GM19328 (cell line): ENCODE data around the gene CTNNA3.

Experiments
- ATAC-seq: cut with Tn5 transposase; IDR thresholded peaks from one replicate; pipeline ENCODE4 v1.9.1; 2021; ENCODE audit warnings: mild to moderate bottlenecking, moderate library complexity; ENCODE audit not compliant: unreplicated experiment

Gene CTNNA3

DNA sequence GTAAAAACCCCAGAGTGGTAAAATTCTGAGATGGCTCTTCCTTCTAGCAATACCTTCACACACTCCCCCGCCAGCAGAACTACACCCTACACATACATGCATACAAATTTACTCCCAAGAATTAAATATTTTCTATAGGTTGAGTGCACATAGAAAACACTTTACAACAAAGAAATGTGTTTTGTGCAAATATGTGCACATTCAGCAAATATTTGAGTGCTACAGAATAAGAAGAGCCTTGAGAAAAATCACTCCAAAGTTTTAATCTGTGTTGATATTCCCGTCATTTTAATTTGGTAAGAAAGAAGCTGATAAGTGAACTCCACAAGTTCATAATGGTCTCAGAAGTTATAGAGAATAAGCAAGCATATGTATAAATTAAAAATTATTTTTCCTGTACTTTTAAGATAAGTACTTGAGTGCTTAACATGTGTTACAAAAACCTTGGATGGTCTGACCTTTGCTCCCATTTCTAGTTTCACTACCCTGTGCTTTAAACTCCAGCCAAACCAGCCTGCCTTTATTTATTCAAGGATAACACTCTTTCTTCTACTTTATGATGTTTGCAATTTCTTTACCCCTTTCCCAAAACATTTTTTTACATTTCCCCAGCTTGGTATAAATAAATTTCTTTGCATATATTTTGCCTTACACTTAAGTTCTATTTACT is 1503.7 kb downstream of the CTNNA3 start:
- no peak for ATAC-seq

GRCh38 chr10:66190413-66190812 is 1505.6 kb downstream of the CTNNA3 start:
- ATAC-seq: no peak

- no peak for ATAC-seq
Observed at GRCh38 chr10:66189271-66189670, 1506.7 kb downstream of the CTNNA3 start.

GRCh38 chr10:66187053-66187733 is 1508.8 kb downstream of the CTNNA3 start:
- ATAC-seq: no peak

- no peak for ATAC-seq
Observed at GRCh38 chr10:66183028-66183427, 1513.0 kb downstream of the CTNNA3 start.

- peak; percentile 57 for ATAC-seq
Observed at GRCh38 chr10:66180581-66181318, 1515.2 kb downstream of the CTNNA3 start.

- no peak for ATAC-seq
Observed at GRCh38 chr10:66180021-66180420, 1516.0 kb downstream of the CTNNA3 start.

DNA sequence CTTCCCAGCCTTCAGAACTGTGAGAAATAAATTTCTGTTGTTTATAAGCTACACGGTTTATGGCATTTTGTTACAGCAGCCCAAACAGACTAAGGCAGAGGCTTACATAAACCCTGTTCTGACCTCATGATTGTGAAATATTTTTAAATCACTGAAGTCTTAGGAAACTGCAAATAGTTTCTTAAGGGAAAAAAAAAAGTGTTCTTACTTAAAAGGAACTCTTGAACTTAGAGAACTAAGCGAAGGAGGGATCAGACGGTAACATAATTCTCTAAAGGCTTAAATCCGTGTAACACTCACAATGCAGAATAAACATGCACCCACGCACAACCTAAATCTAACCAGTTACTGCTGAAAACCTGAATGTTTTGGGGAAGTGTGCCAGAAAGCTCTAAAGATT is 1519.2 kb downstream of the CTNNA3 start:
- ATAC-seq: no peak

DNA sequence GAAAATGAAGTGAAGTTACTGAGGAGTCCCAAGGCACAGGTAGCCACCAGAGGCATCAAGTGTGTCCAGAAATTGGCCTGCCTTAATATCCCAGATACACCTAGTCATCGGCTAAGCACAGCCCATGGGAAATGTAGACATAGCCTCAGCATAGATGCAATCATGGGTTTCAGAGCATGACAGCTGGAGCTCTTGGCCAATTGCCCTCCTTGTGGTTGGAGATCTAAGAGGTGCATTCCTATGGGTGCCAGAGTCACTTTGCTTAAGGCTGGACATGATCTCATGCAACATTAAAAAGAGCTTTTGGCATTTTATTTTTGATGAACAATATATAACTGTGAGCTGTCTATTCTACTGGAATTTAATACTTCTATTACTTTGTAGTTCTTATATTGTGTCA is 1528.2 kb downstream of the CTNNA3 start:
- no peak for ATAC-seq

DNA sequence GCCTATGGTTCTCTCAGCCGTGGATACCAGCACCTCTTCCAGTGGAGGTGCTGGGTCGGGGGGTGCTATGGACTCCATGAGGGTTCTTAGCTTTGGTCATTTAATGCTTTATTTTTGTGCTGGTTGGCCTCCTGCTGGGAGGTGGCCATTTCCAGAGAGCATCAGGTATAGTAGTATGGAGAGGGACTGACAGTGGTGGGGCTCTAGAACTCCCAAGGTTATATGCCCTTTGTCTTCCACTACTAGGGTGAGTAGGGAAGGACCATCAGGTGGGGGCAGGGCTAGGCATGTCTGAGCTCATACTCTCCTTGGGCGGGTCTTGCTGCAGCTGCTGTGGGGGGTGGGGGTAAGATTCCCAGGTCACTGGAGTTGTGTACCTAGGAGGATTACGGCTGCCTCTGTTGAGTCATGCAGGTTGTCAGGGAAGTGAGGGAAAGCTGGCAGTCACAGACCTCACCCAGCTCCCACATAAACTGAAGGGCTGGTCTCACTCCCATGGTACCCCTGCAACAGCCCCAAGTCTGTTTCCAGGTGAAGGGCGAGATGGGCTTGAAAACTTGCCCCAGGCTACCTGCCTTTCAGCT is 1533.3 kb downstream of the CTNNA3 start:
- no peak for ATAC-seq

DNA sequence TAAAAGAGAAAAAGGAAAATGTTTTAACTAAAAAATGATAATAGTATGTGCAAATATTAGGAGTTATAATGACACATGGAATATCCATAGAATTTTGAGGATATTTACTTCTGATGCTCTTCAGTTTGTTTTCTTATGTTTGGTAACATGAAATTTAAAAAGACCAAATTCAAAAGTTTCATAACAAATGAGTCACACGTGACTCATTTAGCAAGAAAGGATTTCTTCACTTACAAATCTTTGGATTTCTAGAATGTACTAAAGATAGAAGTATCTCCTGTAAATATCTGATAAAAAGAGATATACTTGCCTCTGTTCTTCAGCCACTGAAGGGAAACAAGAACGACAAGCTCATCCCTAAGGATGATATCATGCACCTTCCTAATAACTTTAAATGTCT is 1544.6 kb downstream of the CTNNA3 start:
- no peak for ATAC-seq

DNA sequence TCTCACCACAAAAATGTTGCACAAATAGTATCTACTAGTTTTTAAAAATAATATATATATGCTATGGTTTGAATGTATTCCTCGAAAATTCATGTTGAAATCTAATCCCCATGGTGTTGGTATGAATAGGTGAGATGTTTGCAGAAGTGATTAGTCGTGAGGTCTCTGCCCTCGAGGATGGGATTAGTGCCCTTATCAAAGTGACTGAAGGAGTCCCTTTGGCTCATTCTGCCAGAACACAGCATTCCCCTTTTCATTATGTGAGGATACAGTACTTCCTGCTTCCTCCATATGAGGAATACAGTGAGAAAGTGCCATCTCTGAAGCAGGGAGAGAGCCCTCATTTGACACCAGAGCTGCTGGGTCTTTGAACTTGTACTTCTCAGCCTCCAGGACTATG is 1547.7 kb downstream of the CTNNA3 start:
- ATAC-seq: no peak

DNA sequence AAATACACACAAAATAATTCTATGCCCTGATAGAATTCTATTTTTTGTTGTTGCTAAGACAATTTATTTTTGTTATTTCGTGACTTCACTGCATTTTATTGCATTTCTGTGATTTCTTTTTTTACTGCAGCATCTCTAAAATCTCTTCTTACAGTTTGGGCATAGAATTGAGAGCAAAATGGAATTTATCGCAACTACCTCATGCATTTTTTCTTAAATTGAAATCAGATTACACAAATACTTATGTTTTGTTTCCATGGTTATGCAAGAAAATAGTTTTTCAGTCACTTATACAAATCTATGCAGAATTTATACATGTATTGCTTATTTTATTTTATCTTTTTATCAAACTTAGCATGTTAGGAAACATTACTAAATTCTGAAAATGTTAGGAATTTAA is 1552.0 kb downstream of the CTNNA3 start:
- ATAC-seq: no peak

DNA sequence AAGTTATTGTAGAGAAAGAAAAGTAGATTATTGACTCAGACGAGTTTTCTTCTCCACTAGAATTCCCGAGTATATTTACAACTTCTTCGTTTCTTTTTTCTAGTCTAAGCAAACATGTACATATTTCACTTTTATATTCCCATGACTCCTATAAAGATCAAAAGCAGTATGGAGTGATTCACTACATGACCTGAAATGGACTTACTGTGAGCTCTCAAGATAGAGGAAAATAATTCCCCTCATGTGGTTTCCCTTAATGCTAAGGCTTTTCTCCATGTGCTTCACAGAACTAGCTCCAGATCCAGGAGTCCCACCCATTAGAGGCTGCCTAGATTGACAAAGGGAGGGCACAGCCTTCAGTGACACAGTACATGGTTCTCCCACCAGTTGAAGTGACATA is 1593.2 kb downstream of the CTNNA3 start:
- no peak for ATAC-seq

GRCh38 chr10:66098595-66099480 is 1597.2 kb downstream of the CTNNA3 start:
- no peak for ATAC-seq

GRCh38 chr10:66095610-66096009 is 1600.4 kb downstream of the CTNNA3 start:
- ATAC-seq: no peak

DNA sequence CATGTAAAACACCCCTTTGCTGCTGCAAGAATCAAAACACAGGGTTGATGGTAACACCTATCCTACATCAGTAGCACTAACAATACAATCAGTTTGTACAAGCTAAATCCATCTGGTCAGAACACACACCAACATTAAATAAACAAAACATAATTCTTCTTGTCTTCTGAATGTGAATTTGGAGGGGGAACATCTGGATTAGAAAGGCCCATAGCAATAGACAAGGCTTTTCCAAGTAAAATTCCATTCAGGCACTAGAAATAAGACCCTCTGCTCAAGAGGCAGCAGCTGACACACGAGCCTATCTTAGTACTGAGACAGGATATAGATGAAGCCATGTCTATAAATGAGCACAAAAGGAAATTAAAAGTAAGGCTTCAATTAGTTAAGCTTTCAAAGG is 1610.1 kb downstream of the CTNNA3 start:
- no peak for ATAC-seq

- no peak for ATAC-seq
Observed at GRCh38 chr10:66071907-66072306, 1624.1 kb downstream of the CTNNA3 start.

DNA sequence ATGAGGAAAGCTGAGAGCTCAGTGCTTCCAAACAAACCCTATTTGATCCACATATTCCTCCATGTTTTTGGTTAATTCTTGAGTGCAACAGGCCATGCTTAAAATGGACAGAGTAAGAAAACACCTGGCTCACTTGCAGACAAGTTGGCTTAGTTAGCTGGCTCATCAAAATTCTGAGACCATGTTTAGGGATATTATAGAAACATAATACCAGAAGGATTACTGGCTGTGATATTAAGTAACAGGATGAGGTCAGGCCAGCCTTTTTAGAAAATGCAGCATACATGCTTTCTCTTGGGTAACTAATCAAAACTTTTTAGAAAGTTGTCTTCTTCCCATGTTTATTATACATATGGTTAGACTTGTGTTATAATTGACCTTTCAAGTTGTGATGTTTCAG is 1637.4 kb downstream of the CTNNA3 start:
- ATAC-seq: no peak

DNA sequence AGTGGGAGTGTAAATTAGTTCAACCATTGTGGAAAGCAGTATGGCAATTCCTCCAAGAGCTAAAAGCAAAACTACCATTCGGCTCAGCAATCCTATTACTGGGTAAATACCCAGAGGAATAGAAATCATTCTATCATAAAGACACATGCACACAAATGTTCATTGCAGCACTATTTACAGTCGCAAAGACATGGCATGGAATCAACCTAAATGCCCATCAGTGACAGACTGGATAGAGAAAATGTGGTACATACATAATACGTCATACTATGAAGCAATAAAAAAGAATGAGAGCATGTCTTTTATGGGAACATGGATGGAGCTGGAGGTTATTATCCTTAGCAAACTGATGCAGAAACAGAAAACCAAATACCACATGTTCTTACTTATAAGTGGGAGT is 1646.7 kb downstream of the CTNNA3 start:
- no peak for ATAC-seq

DNA sequence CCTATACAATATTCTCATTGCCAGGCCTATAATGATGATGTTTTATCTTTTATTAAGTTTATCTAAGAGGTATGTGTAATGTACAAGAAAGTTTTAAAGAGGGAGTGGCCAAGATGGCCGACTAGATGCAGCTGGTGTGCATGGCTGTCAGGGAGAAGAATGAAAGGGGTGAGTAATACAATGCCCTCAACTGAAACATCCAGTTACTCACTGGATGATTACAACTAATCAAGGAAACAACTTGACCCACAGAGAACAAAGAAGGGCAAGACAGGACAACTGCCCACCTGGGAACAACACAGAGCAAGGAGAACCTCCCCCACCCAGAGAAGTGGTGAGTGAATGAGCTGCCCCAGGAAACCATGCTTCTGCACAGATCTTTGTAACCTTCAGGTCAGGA is 1650.1 kb downstream of the CTNNA3 start:
- no peak for ATAC-seq
